H9 (cell line): Measurements from ENCODE around the gene SRA1. TPM values are rescaled to one million over a fixed set of nuclear protein-coding genes. Genes with fewer than 3 reads are reported as not detected.

Source experiments
- DNase-seq: peaks from one replicate; pipeline ENCODE4 v3.0.0-alpha.2; 2017
- H2AFZ ChIP-seq: one replicate; pipeline ENCODE4 v1.6.1; 2013; ENCODE audit warnings: mild to moderate bottlenecking, low read length, control low read depth, moderate library complexity
- H2AK5ac ChIP-seq: 2 replicates; pipeline ENCODE4 v1.6.1; 2013; ENCODE audit warnings: low read length, control low read depth, mixed read lengths; ENCODE audit not compliant: insufficient read length
- H2BK120ac ChIP-seq: one replicate; pipeline ENCODE4 v1.6.1; 2013; ENCODE audit warnings: low read depth, mild to moderate bottlenecking, low read length, control low read depth, inconsistent platforms; ENCODE audit not compliant: poor library complexity, severe bottlenecking
- H2BK12ac ChIP-seq: 2 replicates; pipeline ENCODE4 v1.6.1; 2013; ENCODE audit warnings: low read length, control low read depth, mixed read lengths, low read depth; ENCODE audit not compliant: insufficient read length
- H2BK15ac ChIP-seq: 2 replicates; pipeline ENCODE4 v1.6.1; 2013; ENCODE audit warnings: low read depth, low read length, control low read depth
- H2BK20ac ChIP-seq: one replicate; pipeline ENCODE4 v1.6.1; 2013; ENCODE audit warnings: low read depth, mild to moderate bottlenecking, low read length, control low read depth, inconsistent platforms; ENCODE audit not compliant: poor library complexity, severe bottlenecking
- H2BK5ac ChIP-seq: 2 replicates; pipeline ENCODE4 v1.6.1; 2013; ENCODE audit warnings: low read length, control low read depth, mixed read lengths; ENCODE audit not compliant: insufficient read length
- H3K14ac ChIP-seq: 2 replicates; pipeline ENCODE4 v1.6.1; 2013; ENCODE audit warnings: low read length, control low read depth; ENCODE audit not compliant: insufficient read depth
- H3K18ac ChIP-seq: 2 replicates; pipeline ENCODE4 v1.6.1; 2013; ENCODE audit warnings: low read depth, mild to moderate bottlenecking, mixed read lengths, low read length, control low read depth; ENCODE audit not compliant: insufficient read length
- H3K23ac ChIP-seq: 2 replicates; pipeline ENCODE4 v1.6.1; 2013; ENCODE audit warnings: low read length, control low read depth, mixed read lengths, low read depth; ENCODE audit not compliant: insufficient read length
- H3K23me2 ChIP-seq: 2 replicates; pipeline ENCODE4 v1.6.1; 2013; ENCODE audit warnings: low read depth, mild to moderate bottlenecking, mixed read lengths, low read length, control low read depth; ENCODE audit not compliant: insufficient read length, poor library complexity, severe bottlenecking
- H3K27ac ChIP-seq: 2 replicates; pipeline ENCODE4 v1.5.1; 2013; ENCODE audit warnings: low read length, control low read depth, mixed read lengths, low read depth; ENCODE audit not compliant: insufficient read length
- H3K27me3 ChIP-seq: 2 replicates; pipeline ENCODE4 v1.6.1; 2013; ENCODE audit warnings: low read length, control low read depth, inconsistent platforms; ENCODE audit not compliant: insufficient read depth
- H3K4ac ChIP-seq: 2 replicates; pipeline ENCODE4 v1.6.1; 2013; ENCODE audit warnings: low read depth, mild to moderate bottlenecking, control low read depth, inconsistent platforms, low read length, moderate library complexity
- H3K4me1 ChIP-seq: 2 replicates; pipeline ENCODE4 v1.6.1; 2013; ENCODE audit warnings: low read length, control low read depth, inconsistent platforms; ENCODE audit not compliant: insufficient read depth
- H3K4me2 ChIP-seq: 2 replicates; pipeline ENCODE4 v1.6.1; 2013; ENCODE audit warnings: low read length, control low read depth, mixed read lengths; ENCODE audit not compliant: insufficient read length, insufficient read depth
- H3K56ac ChIP-seq: 2 replicates; pipeline ENCODE4 v1.6.1; 2013; ENCODE audit warnings: low read depth, mild to moderate bottlenecking, mixed read lengths, low read length, control low read depth; ENCODE audit not compliant: insufficient read length
- H3K79me1 ChIP-seq: 2 replicates; pipeline ENCODE4 v1.6.1; 2013; ENCODE audit warnings: low read depth, mild to moderate bottlenecking, moderate library complexity, low read length, control low read depth, inconsistent platforms; ENCODE audit not compliant: insufficient read depth, poor library complexity, severe bottlenecking
- H3K79me2 ChIP-seq: 2 replicates; pipeline ENCODE4 v1.6.1; 2013; ENCODE audit warnings: low read length, control low read depth, inconsistent platforms; ENCODE audit not compliant: insufficient read depth
- H3K9ac ChIP-seq: 2 replicates; pipeline ENCODE4 v1.6.1; 2013; ENCODE audit warnings: low read length, control low read depth, mixed read lengths; ENCODE audit not compliant: insufficient read length; ENCODE audit errors: extremely low read depth
- H3K9me3 ChIP-seq: one replicate; pipeline ENCODE4 v1.6.1; 2013; ENCODE audit warnings: low read depth, low read length, inconsistent platforms; ENCODE audit not compliant: control insufficient read depth
- H3T11ph ChIP-seq: one replicate; pipeline ENCODE4 v1.6.1; 2013; ENCODE audit warnings: mild to moderate bottlenecking, low read length, control low read depth, inconsistent platforms
- H4K20me1 ChIP-seq: one replicate; pipeline ENCODE4 v1.6.1; 2013; ENCODE audit not compliant: control insufficient read depth, insufficient read length, insufficient read depth
- H4K5ac ChIP-seq: 2 replicates; pipeline ENCODE4 v1.6.1; 2013; ENCODE audit warnings: low read depth, mild to moderate bottlenecking, mixed read lengths, low read length, control low read depth; ENCODE audit not compliant: insufficient read length
- H4K8ac ChIP-seq: replicated peaks from 2 replicates; pipeline ENCODE4 v1.6.1; 2013; ENCODE audit warnings: low read length, control low read depth, mixed read lengths, low read depth; ENCODE audit not compliant: insufficient read length
- H4K91ac ChIP-seq: 2 replicates; pipeline ENCODE4 v1.6.1; 2013; ENCODE audit warnings: low read depth, mild to moderate bottlenecking, moderate library complexity, mixed read lengths, low read length, control low read depth; ENCODE audit not compliant: insufficient read length
- H3K27ac Mint-ChIP-seq, 3 experiments: 2 replicates in 2 of 3; 3 replicates in 1 of 3; pipeline ENCODE4 v1.8.0; 2020 to 2021; ENCODE audit warnings: mixed read lengths in 3 of 3, mild to moderate bottlenecking in 1 of 3, moderate library complexity in 1 of 3
- H3K27me3 Mint-ChIP-seq: 2 replicates; pipeline ENCODE4 v1.8.0; 2021; ENCODE audit warnings: low read depth, mild to moderate bottlenecking, moderate library complexity, mixed read lengths
- H3K36me3 Mint-ChIP-seq, 3 experiments: 2 replicates in 2 of 3; 3 replicates in 1 of 3; pipeline ENCODE4 v1.8.0; 2020 to 2021; ENCODE audit warnings: low read depth in 3 of 3, mixed read lengths in 3 of 3; ENCODE audit not compliant: insufficient read depth in 1 of 3
- H3K4me1 Mint-ChIP-seq, 2 experiments: 2 replicates each; pipeline ENCODE4 v1.8.0; 2020; ENCODE audit warnings: mixed read lengths in 2 of 2
- H3K4me3 Mint-ChIP-seq, 2 experiments: 2 replicates in 1 of 2; 3 replicates in 1 of 2; pipeline ENCODE4 v1.8.0; 2020 to 2021; ENCODE audit warnings: mild to moderate bottlenecking in 2 of 2, mixed read lengths in 2 of 2, moderate library complexity in 1 of 2
- H3K9me3 Mint-ChIP-seq, 2 experiments: 2 replicates in 1 of 2; 3 replicates in 1 of 2; pipeline ENCODE4 v1.8.0; 2020; ENCODE audit warnings: mild to moderate bottlenecking in 2 of 2, mixed read lengths in 2 of 2, moderate library complexity in 1 of 2
- WGBS: extraction: QIAGEN DNeasy Blood & Tissue Kit; methylation state at CpG from one replicate; pipeline ENCODE4 v1.1.7; 2013; ENCODE audit warnings: missing lambda C conversion rate, low lambda C conversion rate, mixed read lengths; ENCODE audit not compliant: insufficient read length; ENCODE audit errors: extremely low coverage; 5-methylcytosine and 5-hydroxymethylcytosine counted together
- total RNA-seq: library from RNA; stranded (reverse); gene quantifications from 2 replicates; pipeline ENCODE4 v1.2.1, GENCODE V29; 2021
- TF ChIP-seq, protein P1 (sequence below): fragments of 200-600 bp; sonication (generic); conservative IDR thresholded peaks from 3 replicates; pipeline ENCODE4 v1.8.0; 2021; ENCODE audit warnings: antibody characterized with exemption, mild to moderate bottlenecking

Gene SRA1
- total RNA-seq, 1 experiment from 2014 or later, result 49.3 TPM

DNA sequence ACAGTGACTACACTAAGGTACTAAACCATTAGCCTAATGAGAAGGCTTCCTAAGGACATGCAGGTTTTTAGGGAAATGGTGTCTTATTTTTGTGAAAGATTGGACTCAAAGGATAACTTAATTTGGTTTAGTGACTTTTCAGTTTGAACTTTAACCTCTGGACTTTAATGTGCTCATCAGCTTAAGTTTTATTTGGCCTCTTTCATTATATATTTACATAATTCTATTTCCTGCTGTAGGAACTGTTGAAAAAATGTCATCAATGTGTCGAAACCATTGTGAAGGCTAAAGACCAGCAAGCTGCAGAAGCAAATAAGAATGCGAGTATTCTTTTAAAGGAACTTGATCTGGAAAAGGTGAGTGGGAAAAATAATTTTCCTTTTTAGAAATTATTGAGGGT lies 44.1 kb downstream of the SRA1 start:
- peaks cover 33 to 72% (median 58%) of the 10 kb centered on the region in 3 experiments; a peak in 6 of 7 replicates for H3K36me3 Mint-ChIP-seq
- H3K9me3 Mint-ChIP-seq, result no peaks in the 10 kb centered on the region
- Histone ChIP-seq H2BK120ac (no peak overlapping the region), H4K5ac (no peak overlapping the region), H3K27ac (no peak overlapping the region), H3K9ac (no peak overlapping the region), H3K18ac (no peak overlapping the region), H3K4me2 (no peak overlapping the region), H3K4me1 (no peaks in the 10 kb centered on the region), H2BK5ac (no peak overlapping the region), H4K91ac (no peak overlapping the region), H3K56ac (no peak overlapping the region), H2AFZ (no peak overlapping the region), H2BK15ac (no peak overlapping the region), H2AK5ac (no peak overlapping the region), H2BK12ac (no peak overlapping the region), H3K23me2 (no peaks in the 10 kb centered on the region), H3K23ac (no peak overlapping the region), H2BK20ac (no peak overlapping the region), H3K4ac (no peak overlapping the region), H3K9me3 (no peaks in the 10 kb centered on the region), H4K20me1 (no peaks in the 10 kb centered on the region), H3K79me1 (no peaks in the 10 kb centered on the region), H4K8ac (no peak overlapping the region), H3K14ac (no peak overlapping the region), H3K79me2 (no peaks in the 10 kb centered on the region), H3K27me3 (no peaks in the 10 kb centered on the region), H3T11ph (no peak overlapping the region)
- TF ChIP-seq, protein P1, sequence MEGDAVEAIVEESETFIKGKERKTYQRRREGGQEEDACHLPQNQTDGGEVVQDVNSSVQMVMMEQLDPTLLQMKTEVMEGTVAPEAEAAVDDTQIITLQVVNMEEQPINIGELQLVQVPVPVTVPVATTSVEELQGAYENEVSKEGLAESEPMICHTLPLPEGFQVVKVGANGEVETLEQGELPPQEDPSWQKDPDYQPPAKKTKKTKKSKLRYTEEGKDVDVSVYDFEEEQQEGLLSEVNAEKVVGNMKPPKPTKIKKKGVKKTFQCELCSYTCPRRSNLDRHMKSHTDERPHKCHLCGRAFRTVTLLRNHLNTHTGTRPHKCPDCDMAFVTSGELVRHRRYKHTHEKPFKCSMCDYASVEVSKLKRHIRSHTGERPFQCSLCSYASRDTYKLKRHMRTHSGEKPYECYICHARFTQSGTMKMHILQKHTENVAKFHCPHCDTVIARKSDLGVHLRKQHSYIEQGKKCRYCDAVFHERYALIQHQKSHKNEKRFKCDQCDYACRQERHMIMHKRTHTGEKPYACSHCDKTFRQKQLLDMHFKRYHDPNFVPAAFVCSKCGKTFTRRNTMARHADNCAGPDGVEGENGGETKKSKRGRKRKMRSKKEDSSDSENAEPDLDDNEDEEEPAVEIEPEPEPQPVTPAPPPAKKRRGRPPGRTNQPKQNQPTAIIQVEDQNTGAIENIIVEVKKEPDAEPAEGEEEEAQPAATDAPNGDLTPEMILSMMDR, result no peak
- no CpG with 5 or more reads among the region's 2 CpGs for WGBS
- no peaks in the 10 kb centered on the region for H3K27me3 Mint-ChIP-seq
- no peak overlapping the region for H3K4me3 Mint-ChIP-seq
- DNase-seq, result no peak
- no peaks in the 10 kb centered on the region for H3K4me1 Mint-ChIP-seq
- no peak overlapping the region for H3K27ac Mint-ChIP-seq
